HUES64 (cell line): ENCODE measurements around the gene DCHS2.

Experiments
- H3K27ac ChIP-seq: 2 replicates; pipeline ENCODE4 v1.7.0; 2013; ENCODE audit warnings: low read depth, low read length, inconsistent platforms
- H3K27me3 ChIP-seq: 2 replicates; pipeline ENCODE4 v1.6.1; 2013; ENCODE audit warnings: mild to moderate bottlenecking, low read length; ENCODE audit not compliant: insufficient read depth
- H3K36me3 ChIP-seq: 2 replicates; pipeline ENCODE4 v1.6.1; 2013; ENCODE audit warnings: mild to moderate bottlenecking, low read length; ENCODE audit not compliant: insufficient read depth
- H3K4me1 ChIP-seq: 2 replicates; pipeline ENCODE4 v1.6.1; 2013; ENCODE audit warnings: mild to moderate bottlenecking, low read length, moderate library complexity; ENCODE audit not compliant: insufficient read depth
- H3K4me3 ChIP-seq: 2 replicates; pipeline ENCODE4 v1.5.1; 2013; ENCODE audit warnings: mild to moderate bottlenecking, low read length, moderate library complexity
- H3K9ac ChIP-seq: 2 replicates; pipeline ENCODE4 v1.6.1; 2013; ENCODE audit warnings: mild to moderate bottlenecking, low read depth, low read length
- H3K9me3 ChIP-seq: 2 replicates; pipeline ENCODE4 v1.6.1; 2013; ENCODE audit warnings: low read depth, low read length; ENCODE audit not compliant: insufficient read depth
- WGBS: fragments of 150-250, 120-280 bp; methylation state at CpG from one replicate; pipeline ENCODE4 v1.1.7; 2013; ENCODE audit warnings: missing lambda C conversion rate; 5-methylcytosine and 5-hydroxymethylcytosine counted together

The DCHS2 gene

DNA sequence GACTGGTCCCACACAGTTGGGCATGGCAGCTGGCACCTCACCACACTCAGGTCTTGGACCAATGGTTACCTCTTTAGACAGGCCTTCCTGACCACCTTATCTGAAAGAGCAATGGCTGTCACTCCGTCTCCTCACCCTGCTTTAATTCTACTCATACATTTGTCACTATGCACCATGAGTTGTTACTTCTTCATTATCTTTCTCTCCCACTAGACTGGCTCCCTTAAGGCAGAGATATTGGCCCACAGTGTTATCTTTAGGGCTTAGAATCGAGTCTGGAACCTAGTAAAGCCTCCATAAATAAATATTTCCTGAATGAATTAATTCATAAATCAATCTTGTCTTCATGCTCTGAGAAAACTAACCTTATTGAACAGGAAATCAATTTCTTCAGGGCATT, 46.6 kb downstream of the DCHS2 start:
- Histone ChIP-seq H3K9ac (no peak overlapping the region), H3K9me3 (no peaks in the 10 kb centered on the region), H3K27ac (no peak overlapping the region), H3K36me3 (no peaks in the 10 kb centered on the region), H3K27me3 (no peaks in the 10 kb centered on the region), H3K4me3 (no peak overlapping the region), H3K4me1 (no peaks in the 10 kb centered on the region)
- 85% methylated on average over 2 of the region's 2 CpGs for WGBS

- H3K9me3 ChIP-seq, result no peaks in the 10 kb centered on the region
- no peak overlapping the region for H3K27ac ChIP-seq
- H3K9ac ChIP-seq, result no peak overlapping the region
- no peak overlapping the region for H3K4me3 ChIP-seq
- WGBS, result 92% methylated on average over 3 of the region's 3 CpGs
- no peaks in the 10 kb centered on the region for H3K36me3 ChIP-seq
- H3K4me1 ChIP-seq, result no peaks in the 10 kb centered on the region
- no peaks in the 10 kb centered on the region for H3K27me3 ChIP-seq
These were observed 49.6 kb downstream of the DCHS2 start for GRCh38 chr4:154441982-154442381.

DNA sequence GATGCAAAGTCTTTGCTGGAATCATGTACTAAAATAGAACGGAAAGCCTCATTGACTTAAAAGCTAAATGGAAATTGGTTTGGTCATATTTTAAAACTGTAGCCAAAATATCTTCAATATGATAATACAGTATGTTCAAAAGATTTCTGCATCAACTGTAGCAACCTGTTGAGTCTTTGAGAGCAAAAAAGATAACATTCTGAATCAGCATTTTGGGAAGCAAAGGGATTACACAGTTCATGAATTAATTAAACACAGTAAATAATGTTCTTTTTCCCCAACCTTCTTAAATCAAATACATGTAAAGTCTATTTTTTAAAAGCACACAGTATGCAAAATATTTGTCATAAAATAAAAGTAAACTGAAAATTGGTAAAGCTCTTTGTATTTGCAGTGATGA, 50.5 kb downstream of the DCHS2 start:
- no peak overlapping the region for H3K9ac ChIP-seq

DNA sequence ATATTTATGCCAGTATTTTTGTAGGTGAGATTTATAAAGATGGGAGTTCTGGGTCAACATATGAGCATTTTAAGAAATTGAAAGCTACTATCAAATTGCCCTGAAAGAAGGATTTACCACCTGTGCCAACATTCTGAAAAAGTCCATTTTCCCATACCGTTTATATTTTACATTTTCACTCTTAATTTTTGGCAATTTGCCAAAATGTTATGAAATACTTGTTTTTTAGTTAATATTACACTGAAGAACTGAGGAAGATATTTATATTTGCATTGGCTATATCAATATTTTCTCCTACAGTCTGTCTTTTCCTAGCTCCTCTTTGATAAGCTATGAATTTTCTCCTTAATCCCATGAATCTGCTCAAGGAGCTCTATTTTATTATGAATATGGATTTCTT, 52.4 kb downstream of the DCHS2 start:
- H3K9me3 ChIP-seq, result no peaks in the 10 kb centered on the region
- H3K4me3 ChIP-seq, result no peak overlapping the region
- no peak overlapping the region for H3K9ac ChIP-seq
- H3K4me1 ChIP-seq, result no peaks in the 10 kb centered on the region
- no peaks in the 10 kb centered on the region for H3K36me3 ChIP-seq
- no CpG with 5 or more reads among the region's 1 CpG for WGBS
- H3K27ac ChIP-seq, result no peak overlapping the region
- no peaks in the 10 kb centered on the region for H3K27me3 ChIP-seq

More for the DNA sequence above, 50.5 kb downstream of the DCHS2 start:
- no peak overlapping the region for H3K4me3 ChIP-seq
- 94% methylated on average over 1 of the region's 1 CpG for WGBS
- no peaks in the 10 kb centered on the region for H3K36me3 ChIP-seq
- H3K9me3 ChIP-seq, result no peaks in the 10 kb centered on the region
- H3K4me1 ChIP-seq, result no peaks in the 10 kb centered on the region
- H3K27me3 ChIP-seq, result no peaks in the 10 kb centered on the region
- H3K27ac ChIP-seq, result no peak overlapping the region

DNA sequence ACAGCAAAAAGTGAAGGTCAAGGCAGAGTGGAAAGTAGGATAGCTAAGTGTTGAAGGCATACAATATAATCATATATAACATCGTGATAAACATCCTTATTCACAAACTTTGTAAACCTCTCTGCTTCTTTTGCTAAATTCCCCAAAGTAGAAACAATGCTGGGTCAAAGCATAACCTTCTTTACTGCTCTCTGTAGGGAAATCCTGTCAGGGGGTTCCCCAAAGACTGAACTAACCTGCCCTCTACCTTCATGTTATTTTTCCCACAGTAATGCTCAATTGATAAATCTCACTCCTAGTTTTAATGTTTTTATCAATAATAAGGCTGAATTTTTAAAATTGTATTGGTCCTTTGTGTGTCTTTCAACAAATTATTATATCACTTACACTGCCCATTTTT, 55.7 kb downstream of the DCHS2 start:
- Histone ChIP-seq H3K9ac (no peak overlapping the region), H3K27me3 (no peaks in the 10 kb centered on the region), H3K9me3 (no peaks in the 10 kb centered on the region), H3K4me1 (no peaks in the 10 kb centered on the region), H3K27ac (no peak overlapping the region), H3K4me3 (no peak overlapping the region), H3K36me3 (no peaks in the 10 kb centered on the region)
- 76% methylated on average over 1 of the region's 1 CpG for WGBS

DNA sequence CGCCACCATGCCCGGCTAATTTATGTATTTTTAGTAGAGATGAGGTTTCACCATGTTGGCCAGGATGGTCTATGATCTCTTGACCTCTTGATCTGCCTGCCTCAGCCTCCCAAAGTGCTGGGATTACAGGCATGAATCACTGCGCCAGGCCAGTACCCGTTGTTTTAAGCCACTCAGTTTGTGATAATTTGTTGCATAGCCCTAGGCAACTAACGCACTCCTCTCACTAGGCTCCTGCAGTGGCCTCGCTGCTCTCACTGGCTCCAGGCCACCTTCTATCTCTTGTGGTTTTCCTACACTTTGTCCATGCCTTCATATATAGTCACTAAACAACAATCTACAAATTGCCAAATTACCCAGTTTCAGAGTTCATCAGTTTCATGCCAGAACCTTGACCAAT, 58.1 kb downstream of the DCHS2 start:
- no peaks in the 10 kb centered on the region for H3K27me3 ChIP-seq
- no peaks in the 10 kb centered on the region for H3K4me1 ChIP-seq
- 96% methylated on average over 6 of the region's 6 CpGs for WGBS
- H3K27ac ChIP-seq, result no peak overlapping the region
- H3K4me3 ChIP-seq, result no peak overlapping the region
- no peak overlapping the region for H3K9ac ChIP-seq
- H3K36me3 ChIP-seq, result no peaks in the 10 kb centered on the region
- no peaks in the 10 kb centered on the region for H3K9me3 ChIP-seq

DNA sequence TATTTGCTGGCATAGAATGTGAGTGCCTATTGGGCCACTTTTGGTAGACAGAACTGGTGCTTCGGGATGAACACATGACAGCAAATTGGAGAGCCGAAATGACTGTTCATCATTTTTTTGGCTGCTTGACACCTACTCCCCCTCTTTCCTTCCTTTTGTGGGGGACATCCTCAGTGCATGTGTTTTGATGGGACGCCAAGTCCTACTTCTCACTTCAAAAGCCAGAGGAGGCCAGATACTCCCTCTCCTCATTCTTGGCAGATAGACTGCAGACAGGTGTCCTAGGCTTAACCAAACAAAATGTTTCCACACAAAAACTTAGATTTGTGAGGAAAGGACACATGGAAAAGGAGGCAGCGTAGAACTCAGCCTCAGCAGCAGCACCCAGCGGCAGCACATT, 62.4 kb downstream of the DCHS2 start:
- Histone ChIP-seq H3K27me3 (peaks cover 4% of the 10 kb centered on the region), H3K9ac (no peak overlapping the region), H3K4me3 (no peak overlapping the region), H3K4me1 (no peaks in the 10 kb centered on the region), H3K27ac (no peak overlapping the region), H3K36me3 (no peaks in the 10 kb centered on the region), H3K9me3 (no peaks in the 10 kb centered on the region)
- 92% methylated on average over 5 of the region's 5 CpGs for WGBS

DNA sequence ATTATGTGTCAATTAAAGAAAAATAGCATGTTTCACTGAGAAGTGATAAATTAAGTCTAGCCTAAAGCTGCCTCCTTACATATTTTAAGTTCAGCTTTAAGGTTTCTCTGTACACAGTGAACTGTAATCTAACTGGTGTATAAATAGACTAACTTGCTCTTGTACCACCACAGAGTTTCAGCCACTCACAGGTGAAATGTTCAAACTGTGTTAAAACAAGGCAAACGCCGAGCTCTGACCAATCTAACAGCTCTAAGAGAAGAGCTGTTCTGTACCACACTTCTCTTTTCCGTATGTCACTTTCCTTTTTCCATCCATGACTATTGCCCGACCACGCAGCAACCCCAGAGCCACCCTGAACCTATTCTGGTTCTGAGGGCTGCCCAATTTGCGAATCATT, 64.5 kb downstream of the DCHS2 start:
- 89% methylated on average over 6 of the region's 6 CpGs for WGBS
- H3K9ac ChIP-seq, result no peak overlapping the region
- H3K27ac ChIP-seq, result no peak overlapping the region
- H3K4me1 ChIP-seq, result no peaks in the 10 kb centered on the region
- no peaks in the 10 kb centered on the region for H3K9me3 ChIP-seq
- H3K27me3 ChIP-seq, result peaks cover 7% of the 10 kb centered on the region
- H3K36me3 ChIP-seq, result no peaks in the 10 kb centered on the region
- H3K4me3 ChIP-seq, result no peak overlapping the region

DNA sequence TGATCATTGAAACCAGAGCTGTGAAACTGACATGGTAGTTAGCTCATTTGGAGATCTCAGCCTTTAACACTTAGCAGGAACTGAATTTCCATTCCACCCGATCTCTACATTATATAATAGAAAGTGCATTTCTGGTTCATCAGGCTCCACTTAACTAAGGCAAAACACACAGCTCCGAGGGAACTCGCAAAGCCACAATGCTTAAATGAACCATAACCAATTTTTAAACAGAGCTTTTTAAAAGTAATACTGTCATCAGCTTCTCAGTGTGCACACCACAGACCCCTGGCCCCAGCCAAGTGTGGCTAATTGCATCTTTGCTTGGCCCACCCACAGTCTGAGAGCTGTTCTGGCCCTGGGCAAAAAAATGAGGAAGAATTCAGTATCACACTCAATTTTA, 66.1 kb downstream of the DCHS2 start:
- no peak overlapping the region for H3K4me3 ChIP-seq
- no peaks in the 10 kb centered on the region for H3K9me3 ChIP-seq
- no peak overlapping the region for H3K9ac ChIP-seq
- H3K27me3 ChIP-seq, result peaks cover 7% of the 10 kb centered on the region
- no peaks in the 10 kb centered on the region for H3K4me1 ChIP-seq
- 92% methylated on average over 3 of the region's 3 CpGs for WGBS
- H3K36me3 ChIP-seq, result no peaks in the 10 kb centered on the region
- H3K27ac ChIP-seq, result no peak overlapping the region

GRCh38 chr4:154424810-154425484, 66.7 kb downstream of the DCHS2 start:
- 91% methylated on average over 7 of the region's 7 CpGs for WGBS
- Histone ChIP-seq H3K4me1 (no peaks in the 10 kb centered on the region), H3K4me3 (no peak overlapping the region), H3K36me3 (no peaks in the 10 kb centered on the region), H3K27ac (no peak overlapping the region), H3K27me3 (peaks cover 7% of the 10 kb centered on the region), H3K9ac (no peak overlapping the region), H3K9me3 (no peaks in the 10 kb centered on the region)

DNA sequence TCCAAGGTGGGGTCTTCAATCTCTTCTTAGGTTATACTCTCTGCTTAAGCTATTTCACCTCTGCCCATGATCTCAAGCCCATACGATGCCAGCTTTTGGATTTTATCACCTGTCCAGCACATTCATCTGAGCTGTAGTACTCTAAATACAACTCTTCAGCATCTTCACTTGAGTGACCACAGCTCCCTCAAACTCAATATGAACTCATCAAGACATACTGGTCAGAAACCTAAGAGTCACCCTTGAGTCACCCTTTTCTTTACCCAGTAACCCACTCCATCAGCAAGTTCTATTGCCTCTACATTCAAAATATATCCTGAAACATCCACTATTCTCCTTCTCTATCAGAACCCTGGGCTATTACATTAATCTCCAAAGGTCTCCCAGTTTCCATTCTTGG, 69.4 kb downstream of the DCHS2 start:
- Histone ChIP-seq H3K27me3 (peaks cover 19% of the 10 kb centered on the region), H3K4me3 (no peak overlapping the region), H3K27ac (no peak overlapping the region), H3K36me3 (no peaks in the 10 kb centered on the region), H3K9me3 (no peaks in the 10 kb centered on the region), H3K9ac (no peak overlapping the region), H3K4me1 (no peaks in the 10 kb centered on the region)
- 0% methylated on average over 1 of the region's 1 CpG for WGBS

DNA sequence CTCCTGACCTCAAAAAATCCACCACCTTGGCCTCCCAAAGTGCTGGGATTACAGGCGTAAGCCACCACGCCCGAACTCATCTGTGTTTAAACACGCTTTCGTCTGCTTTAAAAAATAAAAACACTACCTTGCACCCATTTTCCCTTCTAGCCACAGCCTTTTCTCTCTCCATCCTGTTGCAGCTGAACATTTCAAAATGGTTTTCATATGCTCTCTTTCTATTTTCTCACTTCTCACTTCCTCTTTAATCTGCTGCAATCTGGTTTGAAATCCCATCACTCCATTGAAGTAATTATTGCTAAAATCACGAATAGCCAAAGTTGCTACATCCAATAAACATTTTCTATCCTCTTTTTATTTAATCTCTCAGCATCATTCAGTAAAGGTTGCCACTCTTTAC, 70.0 kb downstream of the DCHS2 start:
- no peak overlapping the region for H3K4me3 ChIP-seq
- WGBS, result 89% methylated on average over 6 of the region's 6 CpGs
- no peak overlapping the region for H3K9ac ChIP-seq
- no peaks in the 10 kb centered on the region for H3K9me3 ChIP-seq
- no peaks in the 10 kb centered on the region for H3K4me1 ChIP-seq
- H3K27ac ChIP-seq, result no peak overlapping the region
- no peaks in the 10 kb centered on the region for H3K36me3 ChIP-seq
- peaks cover 24% of the 10 kb centered on the region for H3K27me3 ChIP-seq
